ENCODE measurements around the gene RFPL1. TPM values are rescaled to one million over a fixed set of nuclear protein-coding genes. Genes with fewer than 3 reads are reported as not detected.

Gene RFPL1
- total RNA-seq, 3 donors from 2014 or later = not detected

- Histone ChIP-seq H3K36me3 (no peaks in the 10 kb centered on the region), H3K4me3 (no peak overlapping the region), H3K9me3 (no peaks in the 10 kb centered on the region), H3K27me3 (no peaks in the 10 kb centered on the region), H3K27ac (no peak overlapping the region), H3K4me1 (no peaks in the 10 kb centered on the region)
- no peak for TF ChIP-seq POLR2A (IDR thresholded peaks at IDR 0.05)
- no peak for TF ChIP-seq POLR2AphosphoS5 (IDR thresholded peaks at IDR 0.05)
- no peak for TF ChIP-seq CTCF (IDR thresholded peaks at IDR 0.05)
- intact Hi-C loops (cut with DNase I; ENCODE audit: low total_unique reads) = no loop called here
- no peak for DNase-seq (ENCODE audit: low spot score in 2 of 2)
These were observed 5.1 kb downstream of the RFPL1 start for GRCh38 chr22:29443452-29443851.

GRCh38 chr22:29443861-29444792, 5.7 kb downstream of the RFPL1 start:
- intact Hi-C loops (cut with DNase I; ENCODE audit: low total_unique reads) = no loop called here
- Histone ChIP-seq H3K36me3 (no peaks in the 10 kb centered on the region), H3K4me1 (no peaks in the 10 kb centered on the region), H3K27me3 (no peaks in the 10 kb centered on the region), H3K27ac (no peak overlapping the region), H3K9me3 (no peaks in the 10 kb centered on the region), H3K4me3 (no peak overlapping the region)
- TF ChIP-seq POLR2A (IDR thresholded peaks at IDR 0.05) (no peak), POLR2AphosphoS5 (IDR thresholded peaks at IDR 0.05) (no peak), CTCF (IDR thresholded peaks at IDR 0.05) (no peak)
- DNase-seq (ENCODE audit: low spot score in 2 of 2) = no peak

GRCh38 chr22:29445508-29445907, 7.1 kb downstream of the RFPL1 start:
- no peak overlapping the region for H3K27ac ChIP-seq
- no peak for DNase-seq (ENCODE audit: low spot score in 2 of 2)
- TF ChIP-seq POLR2A (IDR thresholded peaks at IDR 0.05) (no peak), CTCF (IDR thresholded peaks at IDR 0.05) (no peak), POLR2AphosphoS5 (IDR thresholded peaks at IDR 0.05) (no peak)
- intact Hi-C loops (cut with DNase I; ENCODE audit: low total_unique reads) = no loop called here
- H3K4me3 ChIP-seq = no peak overlapping the region
- H3K36me3 ChIP-seq = no peaks in the 10 kb centered on the region
- no peaks in the 10 kb centered on the region for H3K9me3 ChIP-seq
- H3K4me1 ChIP-seq = no peaks in the 10 kb centered on the region
- no peaks in the 10 kb centered on the region for H3K27me3 ChIP-seq

GRCh38 chr22:29447906-29448305, 9.5 kb downstream of the RFPL1 start:
- no peaks in the 10 kb centered on the region for H3K36me3 ChIP-seq
- TF ChIP-seq CTCF (IDR thresholded peaks at IDR 0.05) = no peak
- TF ChIP-seq POLR2AphosphoS5 (IDR thresholded peaks at IDR 0.05) = no peak
- no peak for TF ChIP-seq POLR2A (IDR thresholded peaks at IDR 0.05)
- intact Hi-C loops (cut with DNase I; ENCODE audit: low total_unique reads) = no loop called here

GRCh38 chr22:29449296-29449875, 11.0 kb downstream of the RFPL1 start:
- Histone ChIP-seq H3K27ac (no peak overlapping the region), H3K9me3 (no peaks in the 10 kb centered on the region), H3K4me1 (no peaks in the 10 kb centered on the region), H3K4me3 (no peak overlapping the region), H3K36me3 (no peaks in the 10 kb centered on the region), H3K27me3 (no peaks in the 10 kb centered on the region)
- intact Hi-C loops (cut with DNase I; ENCODE audit: low total_unique reads) = no loop called here
- no peak for DNase-seq (ENCODE audit: low spot score in 2 of 2)
- no peak for TF ChIP-seq POLR2A (IDR thresholded peaks at IDR 0.05)
- no peak for TF ChIP-seq POLR2AphosphoS5 (IDR thresholded peaks at IDR 0.05)
- no peak for TF ChIP-seq CTCF (IDR thresholded peaks at IDR 0.05)

More at GRCh38 chr22:29447906-29448305, 9.5 kb downstream of the RFPL1 start:
- Histone ChIP-seq H3K27me3 (no peaks in the 10 kb centered on the region), H3K4me3 (no peak overlapping the region), H3K4me1 (no peaks in the 10 kb centered on the region), H3K27ac (no peak overlapping the region), H3K9me3 (no peaks in the 10 kb centered on the region)
- no peak for DNase-seq (ENCODE audit: low spot score in 2 of 2)
